Memory B cell (primary cell): ENCODE data around the gene ST7.

ENCODE experiments used
- ATAC-seq: fragments of 150-1000 bp; cut with Tn5 transposase; 2 replicates; pipeline ENCODE4 v1.10.0; 2021; ENCODE audit warnings: low read depth, mild to moderate bottlenecking, moderate library complexity
- DNase-seq, 2 donors: peaks; one replicate each; pipeline ENCODE4 v3.0.0; 2022; ENCODE audit warnings: low spot score in 2 of 2
- H3K27ac Mint-ChIP-seq: one replicate; pipeline ENCODE4 v1.8.0; 2022; ENCODE audit warnings: mild to moderate bottlenecking, moderate library complexity, mixed read lengths
- H3K27me3 Mint-ChIP-seq: one replicate; pipeline ENCODE4 v1.8.0; 2022; ENCODE audit warnings: mixed read lengths
- H3K36me3 Mint-ChIP-seq: one replicate; pipeline ENCODE4 v1.8.0; 2022; ENCODE audit warnings: mild to moderate bottlenecking, mixed read lengths
- H3K4me1 Mint-ChIP-seq: one replicate; pipeline ENCODE4 v1.8.0; 2022; ENCODE audit warnings: mixed read lengths
- H3K4me3 Mint-ChIP-seq: one replicate; pipeline ENCODE4 v1.8.0; 2022; ENCODE audit warnings: mild to moderate bottlenecking, moderate library complexity, mixed read lengths
- H3K9me3 Mint-ChIP-seq: one replicate; pipeline ENCODE4 v1.8.0; 2022; ENCODE audit warnings: mixed read lengths

ST7 gene

DNA sequence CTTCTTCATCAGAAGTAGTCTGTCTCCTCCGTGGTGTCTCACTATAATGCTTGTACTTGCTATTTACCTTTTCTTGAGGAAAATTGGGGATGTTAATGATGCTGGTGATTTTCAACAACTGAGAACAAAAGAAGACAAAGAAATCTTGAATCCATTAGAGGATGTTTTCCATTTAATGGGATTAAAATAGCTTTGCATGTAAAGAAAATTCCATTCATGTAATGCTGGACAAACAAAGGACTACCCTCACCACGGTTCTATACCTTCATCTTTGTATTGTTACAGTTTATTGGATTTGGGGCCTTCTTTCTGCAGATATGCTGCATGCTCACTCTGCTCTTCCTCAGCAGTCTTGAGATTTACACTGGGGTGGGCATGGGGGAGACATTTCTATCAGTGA lies 241.1 kb downstream of the ST7 start:
- Mint-ChIP-seq H3K4me3 (no peak overlapping the region), H3K27ac (no peak overlapping the region), H3K4me1 (no peaks in the 10 kb centered on the region), H3K9me3 (peaks cover 2% of the 10 kb centered on the region), H3K27me3 (no peaks in the 10 kb centered on the region), H3K36me3 (peaks cover 31% of the 10 kb centered on the region)
- ATAC-seq (no peak), DNase-seq (no peak)

DNA sequence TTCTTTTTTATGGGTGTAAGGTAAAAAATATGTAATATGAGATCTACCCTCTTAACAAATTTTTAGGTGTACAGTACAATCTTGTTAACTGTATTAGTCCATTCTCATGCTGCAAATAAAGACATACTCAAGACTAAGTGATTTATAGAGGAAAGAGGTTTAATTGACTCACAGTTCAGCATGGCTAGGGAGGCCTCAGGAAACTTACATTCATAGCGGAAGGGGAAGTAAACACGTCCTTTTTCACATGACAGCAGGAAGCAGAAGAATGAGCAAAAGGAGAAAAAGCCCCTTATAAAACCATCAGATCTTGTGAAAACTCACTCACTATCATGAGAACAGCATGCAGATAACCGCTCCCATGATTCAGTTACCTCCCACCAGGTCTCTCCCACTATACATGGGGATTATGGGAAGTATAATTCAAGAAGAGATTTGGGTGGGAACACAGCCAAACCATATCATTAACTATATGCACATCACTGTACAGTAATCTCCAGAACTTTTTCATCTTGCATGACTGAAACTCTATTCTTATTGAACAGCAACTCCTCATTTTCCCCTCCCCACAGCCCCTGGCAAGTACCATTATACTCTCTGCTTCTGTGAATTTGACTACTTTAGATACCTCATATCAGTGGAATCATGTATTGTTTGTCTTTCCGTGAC lies 242.2 kb downstream of the ST7 start:
- peaks cover 22% of the 10 kb centered on the region for H3K36me3 Mint-ChIP-seq
- no peak for ATAC-seq
- H3K27me3 Mint-ChIP-seq: no peaks in the 10 kb centered on the region
- H3K4me3 Mint-ChIP-seq: no peak overlapping the region
- no peak overlapping the region for H3K27ac Mint-ChIP-seq
- peaks cover 2% of the 10 kb centered on the region for H3K9me3 Mint-ChIP-seq
- no peaks in the 10 kb centered on the region for H3K4me1 Mint-ChIP-seq
- no peak for DNase-seq

DNA sequence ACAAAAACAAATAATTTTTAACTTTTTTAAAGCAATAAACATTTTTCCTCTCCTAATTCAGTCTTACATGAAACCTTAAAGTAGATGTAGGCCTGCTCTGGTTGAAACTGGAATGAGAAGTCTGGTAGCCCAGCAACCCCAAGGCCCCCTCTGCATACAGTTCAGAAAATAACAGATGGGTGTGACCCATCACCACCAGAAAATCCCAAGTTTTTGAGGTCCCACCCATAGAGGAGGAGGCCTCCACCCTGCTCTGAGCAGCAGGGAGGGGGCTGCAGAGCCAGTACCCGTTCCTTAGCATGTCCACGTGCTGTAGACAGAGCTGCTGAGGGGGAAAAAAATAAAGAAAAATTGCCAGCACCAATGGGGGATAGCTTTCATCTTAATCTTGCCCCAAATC lies 246.8 kb downstream of the ST7 start:
- Mint-ChIP-seq H3K4me1 (no peaks in the 10 kb centered on the region), H3K4me3 (no peak overlapping the region), H3K9me3 (peaks cover 2% of the 10 kb centered on the region), H3K36me3 (peaks cover 16% of the 10 kb centered on the region), H3K27ac (no peak overlapping the region), H3K27me3 (no peaks in the 10 kb centered on the region)
- ATAC-seq (no peak), DNase-seq (no peak)

DNA sequence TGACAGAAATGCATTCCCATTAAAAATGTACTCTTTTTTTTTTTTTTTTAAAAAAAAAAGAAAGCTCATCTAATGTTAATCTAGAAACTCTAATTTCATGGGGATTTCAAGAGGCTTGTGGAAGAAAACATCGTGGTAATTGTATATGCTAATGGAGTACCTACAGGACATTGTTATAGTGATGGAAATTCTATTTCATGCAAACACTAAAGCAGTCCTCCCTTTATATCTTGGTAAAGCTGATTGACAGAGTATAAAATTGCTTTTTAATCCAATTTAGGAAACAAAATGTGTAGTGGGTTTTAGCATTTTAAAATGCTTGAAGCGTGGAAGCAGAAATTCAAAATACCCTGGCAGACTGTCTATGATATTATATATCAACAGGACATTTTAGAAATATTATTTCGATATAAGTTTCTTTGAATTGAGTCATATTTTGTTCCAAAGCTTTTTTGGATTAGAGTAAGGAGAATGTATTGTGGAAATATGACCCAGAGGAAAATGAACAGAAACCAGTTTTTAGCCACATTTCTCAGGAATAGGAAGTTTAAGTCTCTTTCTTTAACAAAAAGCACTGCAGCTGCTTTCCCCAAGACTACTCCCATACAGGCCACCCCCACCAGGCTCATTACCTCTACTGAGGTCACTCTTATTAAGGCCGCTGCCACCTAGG lies 247.6 kb downstream of the ST7 start:
- DNase-seq: no peak
- H3K4me1 Mint-ChIP-seq: no peaks in the 10 kb centered on the region
- peaks cover 11% of the 10 kb centered on the region for H3K36me3 Mint-ChIP-seq
- no peaks in the 10 kb centered on the region for H3K27me3 Mint-ChIP-seq
- H3K4me3 Mint-ChIP-seq: no peak overlapping the region
- no peak for ATAC-seq
- H3K27ac Mint-ChIP-seq: no peak overlapping the region
- H3K9me3 Mint-ChIP-seq: no peaks in the 10 kb centered on the region

DNA sequence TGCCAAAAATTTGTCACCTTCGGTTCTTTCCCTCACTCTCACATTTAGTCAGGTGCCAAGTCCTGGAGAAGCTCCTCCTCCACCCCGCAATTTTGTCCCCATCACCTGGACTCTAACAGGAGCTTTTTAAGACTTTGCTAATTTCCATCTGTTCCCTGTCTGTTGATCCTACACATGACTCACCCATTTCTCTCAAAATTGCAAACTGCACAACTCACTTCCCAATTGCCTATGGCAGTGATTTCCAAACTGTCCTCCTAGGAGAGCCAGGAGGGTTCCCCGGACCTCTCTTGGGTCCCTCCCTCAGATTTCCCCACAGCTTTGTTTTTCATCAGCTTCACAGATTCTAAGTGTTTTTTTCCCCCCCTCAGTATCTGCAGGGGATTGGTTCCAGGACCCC lies 249.2 kb downstream of the ST7 start:
- no peaks in the 10 kb centered on the region for H3K9me3 Mint-ChIP-seq
- H3K27ac Mint-ChIP-seq: no peak overlapping the region
- H3K36me3 Mint-ChIP-seq: peaks cover 11% of the 10 kb centered on the region
- no peaks in the 10 kb centered on the region for H3K27me3 Mint-ChIP-seq
- no peaks in the 10 kb centered on the region for H3K4me1 Mint-ChIP-seq
- no peak for ATAC-seq
- H3K4me3 Mint-ChIP-seq: no peak overlapping the region
- no peak for DNase-seq

DNA sequence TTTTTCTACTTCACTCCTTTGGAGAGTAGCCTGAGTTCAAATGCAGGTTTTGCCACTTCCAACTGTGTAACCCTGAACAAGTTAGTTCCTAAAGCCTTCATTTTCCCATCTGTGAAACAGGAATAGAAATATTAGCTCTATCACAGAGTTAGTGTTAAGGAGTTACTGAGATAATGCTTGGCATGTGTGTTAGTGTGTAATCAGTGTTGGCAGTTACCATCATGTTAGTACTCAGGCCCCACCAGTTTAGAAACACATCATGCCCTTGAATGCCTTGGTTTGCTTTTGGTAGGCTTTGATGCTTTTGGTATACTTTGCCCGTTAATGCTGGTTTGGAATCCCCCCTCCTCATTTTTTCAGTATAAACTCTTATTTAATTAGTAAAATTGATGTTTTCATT lies 249.9 kb downstream of the ST7 start:
- Mint-ChIP-seq H3K4me3 (no peak overlapping the region), H3K9me3 (no peaks in the 10 kb centered on the region), H3K27me3 (no peaks in the 10 kb centered on the region), H3K27ac (no peak overlapping the region), H3K36me3 (peaks cover 11% of the 10 kb centered on the region), H3K4me1 (no peaks in the 10 kb centered on the region)
- ATAC-seq (no peak), DNase-seq (no peak)

DNA sequence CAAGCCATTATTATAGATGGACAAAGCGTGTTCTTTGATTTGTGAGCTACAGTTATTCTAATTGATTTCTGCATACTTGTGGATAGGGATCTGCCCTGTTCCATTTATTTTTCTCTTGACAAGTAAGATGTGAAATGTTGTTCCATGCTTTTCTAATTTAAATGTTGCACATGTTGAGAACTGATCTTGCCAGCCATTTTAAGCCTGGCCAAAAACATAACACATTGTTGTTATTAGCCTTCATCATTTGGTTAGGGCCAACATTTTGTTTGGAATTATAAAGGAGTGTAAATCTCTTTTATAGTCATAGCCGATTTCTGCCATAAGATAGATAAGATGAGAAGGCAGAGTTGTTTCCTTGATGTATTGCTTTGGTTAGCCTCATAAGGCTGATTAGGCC lies 252.6 kb downstream of the ST7 start:
- H3K36me3 Mint-ChIP-seq: peaks cover 13% of the 10 kb centered on the region

DNA sequence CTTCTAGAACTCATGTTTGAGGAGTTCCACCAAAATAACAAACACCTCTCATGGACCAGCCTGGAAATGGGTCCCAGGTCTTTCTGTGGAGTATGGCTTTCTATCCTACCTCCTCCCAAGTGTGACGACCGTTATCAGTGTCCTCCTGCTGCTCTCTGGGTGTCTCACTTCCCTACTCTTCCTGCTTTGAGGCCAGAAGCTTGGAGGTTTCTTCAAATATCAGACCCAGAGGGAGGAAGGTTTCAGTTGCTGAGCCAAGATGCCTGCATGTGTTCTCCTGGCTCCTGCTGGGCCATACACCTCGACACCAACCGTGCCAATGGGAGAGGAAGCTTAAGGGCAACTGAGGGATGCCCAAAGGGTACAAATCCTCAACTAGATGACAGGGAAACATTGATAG lies 255.0 kb downstream of the ST7 start:
- ATAC-seq: no peak
- no peak overlapping the region for H3K27ac Mint-ChIP-seq
- DNase-seq: no peak
- H3K36me3 Mint-ChIP-seq: peaks cover 10% of the 10 kb centered on the region
- H3K4me3 Mint-ChIP-seq: no peak overlapping the region
- H3K27me3 Mint-ChIP-seq: no peaks in the 10 kb centered on the region
- H3K9me3 Mint-ChIP-seq: no peaks in the 10 kb centered on the region
- H3K4me1 Mint-ChIP-seq: no peaks in the 10 kb centered on the region

More for the DNA sequence above, 252.6 kb downstream of the ST7 start:
- Mint-ChIP-seq H3K4me1 (no peaks in the 10 kb centered on the region), H3K27me3 (no peaks in the 10 kb centered on the region), H3K4me3 (no peak overlapping the region), H3K9me3 (no peaks in the 10 kb centered on the region), H3K27ac (no peak overlapping the region)
- no peak for ATAC-seq
- no peak for DNase-seq

DNA sequence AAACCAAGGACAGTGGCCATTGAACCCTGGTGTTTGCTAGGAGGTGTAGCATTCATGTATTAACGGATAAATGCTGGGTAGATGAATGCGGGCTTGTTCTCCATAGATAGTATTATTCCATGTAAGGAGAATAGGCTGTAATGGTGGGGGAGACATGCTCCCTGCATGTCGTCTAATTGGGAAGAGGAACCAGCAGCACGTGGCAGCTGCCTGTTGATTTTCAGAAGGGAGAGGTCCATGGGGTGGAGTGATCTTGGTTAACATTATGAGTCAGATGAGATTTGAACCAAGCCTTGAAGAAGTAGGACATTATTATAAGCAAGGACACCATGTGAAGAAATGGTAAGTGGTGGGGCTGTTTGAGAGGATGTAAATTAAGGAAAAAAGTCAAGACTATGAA lies 257.1 kb downstream of the ST7 start:
- ATAC-seq: no peak
- Mint-ChIP-seq H3K27ac (peak overlapping the region; percentile 2), H3K4me3 (no peak overlapping the region), H3K27me3 (no peaks in the 10 kb centered on the region), H3K36me3 (peaks cover 7% of the 10 kb centered on the region), H3K4me1 (no peaks in the 10 kb centered on the region), H3K9me3 (no peaks in the 10 kb centered on the region)
- DNase-seq: no peak

DNA sequence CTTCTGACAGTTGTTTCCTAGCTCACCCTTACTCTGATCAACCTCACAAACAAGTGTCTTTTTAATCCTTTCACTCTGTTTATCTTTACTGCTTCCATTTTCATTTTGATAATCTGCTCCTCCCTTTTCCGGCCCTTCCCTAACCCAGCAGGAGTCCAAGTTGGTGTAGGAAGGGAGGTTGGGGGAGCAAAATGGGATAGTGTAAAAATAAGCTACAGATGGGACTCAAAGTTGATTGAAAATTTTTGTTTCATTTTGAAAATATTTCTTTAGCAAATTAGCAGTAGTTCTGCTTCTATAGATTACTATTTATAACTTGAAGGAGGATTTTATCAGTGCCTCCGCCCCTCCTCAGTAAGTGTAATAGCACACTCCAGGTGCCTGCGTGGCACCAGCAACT lies 257.6 kb downstream of the ST7 start:
- Mint-ChIP-seq H3K9me3 (no peaks in the 10 kb centered on the region), H3K4me3 (no peak overlapping the region), H3K27me3 (no peaks in the 10 kb centered on the region), H3K27ac (no peak overlapping the region), H3K36me3 (peaks cover 9% of the 10 kb centered on the region), H3K4me1 (no peaks in the 10 kb centered on the region)
- no peak for ATAC-seq
- DNase-seq: no peak

DNA sequence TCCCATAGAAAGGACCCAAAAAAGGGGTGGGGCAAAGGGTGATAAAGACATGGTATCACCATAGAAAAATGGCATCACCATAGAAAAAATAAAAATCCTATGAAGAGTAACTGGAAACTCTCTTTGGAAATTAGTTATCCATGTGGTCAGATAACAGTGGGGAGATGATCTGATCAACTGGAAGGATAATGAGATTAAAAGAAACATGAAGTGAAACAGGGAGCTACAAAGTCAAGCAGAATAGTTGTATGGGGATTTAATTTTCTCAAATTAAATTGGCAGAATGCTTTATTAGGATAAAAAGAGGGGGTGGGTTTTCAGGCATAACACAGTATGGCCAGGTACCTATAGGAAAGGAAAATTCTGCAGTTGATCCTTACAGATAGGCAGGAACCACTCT lies 258.3 kb downstream of the ST7 start:
- H3K36me3 Mint-ChIP-seq: peaks cover 9% of the 10 kb centered on the region
- no peaks in the 10 kb centered on the region for H3K4me1 Mint-ChIP-seq
- H3K27ac Mint-ChIP-seq: no peak overlapping the region
- no peak for ATAC-seq
- no peak for DNase-seq
- H3K27me3 Mint-ChIP-seq: no peaks in the 10 kb centered on the region
- H3K4me3 Mint-ChIP-seq: no peak overlapping the region
- no peaks in the 10 kb centered on the region for H3K9me3 Mint-ChIP-seq

DNA sequence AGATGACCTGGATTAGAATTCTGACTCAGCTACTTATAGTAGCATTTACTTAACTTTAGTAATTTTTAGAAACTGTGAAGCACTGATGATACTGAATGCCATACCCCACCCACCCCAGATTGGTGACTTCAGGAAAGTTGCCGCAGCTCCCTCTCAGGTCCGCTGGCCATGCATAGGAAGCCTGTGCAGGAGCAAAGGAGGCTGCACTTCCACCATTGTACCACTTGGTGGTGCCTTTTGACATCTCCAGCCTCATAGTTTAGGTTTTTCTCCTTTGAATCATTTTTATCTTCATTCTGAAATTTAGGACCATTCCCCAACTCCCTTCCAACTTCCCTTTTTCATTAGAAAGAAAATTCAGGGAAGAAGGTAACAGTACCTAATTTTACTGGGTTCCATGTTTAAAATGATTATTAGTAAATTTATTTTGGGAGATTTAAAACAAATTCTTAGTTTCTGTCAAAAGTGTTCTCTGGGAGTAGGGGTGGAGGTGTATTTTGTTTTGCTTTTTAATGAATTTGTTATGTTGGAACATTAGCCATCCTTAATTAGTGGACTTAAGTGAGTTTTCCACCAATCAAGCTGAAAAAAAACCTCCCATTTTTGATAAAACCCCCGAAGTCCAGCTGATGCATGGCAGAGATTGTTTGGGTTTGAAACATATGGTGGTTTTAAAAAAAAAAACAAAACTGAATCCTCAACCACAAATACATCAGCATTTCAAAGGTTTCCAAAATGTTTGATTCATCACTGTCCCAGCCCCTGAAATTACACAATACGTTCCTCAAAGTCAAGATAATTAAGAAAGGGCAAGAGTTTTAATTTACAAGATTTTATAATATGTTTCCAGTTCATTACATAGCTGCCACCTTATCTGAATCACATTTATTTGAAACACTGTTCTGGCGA lies 259.9 kb downstream of the ST7 start:
- ATAC-seq (peak; percentile 63), DNase-seq (peak; percentile 5 to 26)
- H3K4me3 Mint-ChIP-seq: no peak overlapping the region
- H3K4me1 Mint-ChIP-seq: no peaks in the 10 kb centered on the region
- H3K27ac Mint-ChIP-seq: no peak overlapping the region
- no peaks in the 10 kb centered on the region for H3K9me3 Mint-ChIP-seq
- H3K36me3 Mint-ChIP-seq: peaks cover 9% of the 10 kb centered on the region
- H3K27me3 Mint-ChIP-seq: no peaks in the 10 kb centered on the region

DNA sequence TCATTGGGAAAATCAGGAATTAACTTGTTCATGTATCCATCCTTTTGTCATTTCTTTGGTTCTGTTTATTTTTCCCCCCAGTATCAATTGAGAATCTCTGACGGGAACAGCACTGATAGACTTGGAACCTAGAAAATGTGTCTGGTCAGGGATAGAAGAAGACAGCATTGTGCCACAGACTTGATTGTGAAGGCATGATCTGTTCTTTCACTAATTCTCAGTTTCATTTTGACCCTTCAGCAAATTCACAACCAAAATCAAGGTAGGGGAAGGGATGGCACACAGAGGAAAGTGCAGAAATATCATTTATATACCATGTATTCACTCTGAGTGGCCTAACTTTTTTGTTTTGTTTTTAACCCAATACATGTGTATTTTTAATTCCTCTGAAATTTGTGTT lies 262.7 kb downstream of the ST7 start:
- ATAC-seq (no peak), DNase-seq (no peak)
- no peak overlapping the region for H3K27ac Mint-ChIP-seq
- H3K36me3 Mint-ChIP-seq: peaks cover 2% of the 10 kb centered on the region
- H3K27me3 Mint-ChIP-seq: no peaks in the 10 kb centered on the region
- no peaks in the 10 kb centered on the region for H3K9me3 Mint-ChIP-seq
- H3K4me1 Mint-ChIP-seq: no peaks in the 10 kb centered on the region
- H3K4me3 Mint-ChIP-seq: no peak overlapping the region

DNA sequence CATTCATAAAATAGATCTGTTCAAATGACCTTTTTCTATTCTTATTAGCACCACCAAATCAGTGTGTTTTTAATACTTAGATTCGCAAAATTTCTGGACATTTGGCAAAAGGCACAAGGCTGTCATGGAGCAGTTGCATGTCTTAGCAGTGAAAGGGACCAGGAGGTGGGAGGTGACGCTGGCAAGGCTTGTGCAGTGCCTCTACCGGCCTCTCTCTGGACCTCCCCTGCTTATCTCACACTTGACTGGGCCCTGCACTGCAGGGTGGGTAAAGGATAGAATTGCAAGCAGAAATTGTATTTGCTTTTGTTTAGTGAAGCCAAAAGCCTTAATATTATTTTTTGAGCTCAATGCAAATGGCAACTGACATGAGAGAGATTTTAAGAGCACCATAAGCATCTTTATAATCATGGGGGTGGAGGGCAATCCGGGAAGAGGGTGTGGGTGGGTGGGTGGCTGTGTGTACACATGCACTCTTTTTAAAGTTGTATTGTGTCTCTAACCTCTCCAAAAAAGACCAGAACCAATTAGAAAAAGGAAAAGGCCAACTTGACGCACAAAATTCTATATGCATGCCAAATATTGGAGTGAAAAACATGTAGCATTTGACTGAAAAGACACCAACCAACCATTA lies 263.3 kb downstream of the ST7 start:
- Mint-ChIP-seq H3K27ac (no peak overlapping the region), H3K27me3 (no peaks in the 10 kb centered on the region), H3K9me3 (no peaks in the 10 kb centered on the region), H3K4me3 (no peak overlapping the region), H3K36me3 (peaks cover 2% of the 10 kb centered on the region), H3K4me1 (no peaks in the 10 kb centered on the region)
- no peak for DNase-seq
- no peak for ATAC-seq
